Fibroblast of mammary gland (primary cell): Measurements from ENCODE around the gene SEMA6B.
A peak's percentile ranks its signal among the peaks of the same experiment; 100 is the strongest.
"Not testable (repeated sequence)": the region's sequence is repeated elsewhere in the genome, so short reads cannot be mapped to it uniquely, and the experiment has no call there.

ENCODE experiments used
- DNase-seq: peaks from one replicate; pipeline ENCODE4 v3.0.0-alpha.2; 2010; ENCODE audit warnings: low read depth
- H3K4me3 ChIP-seq: 2 replicates; pipeline ENCODE4 v1.5.1; 2011; ENCODE audit warnings: low read depth, mild to moderate bottlenecking, low read length, moderate library complexity; ENCODE audit not compliant: control insufficient read depth
- CTCF ChIP-seq: conservative IDR thresholded peaks from 2 replicates; pipeline ENCODE4 v1.5.1; 2011; ENCODE audit warnings: low read depth, low read length, inconsistent platforms; ENCODE audit not compliant: control insufficient read depth, insufficient read depth

SEMA6B gene

GRCh38 chr19:4571305-4571917 lies 11.9 kb upstream of the SEMA6B start:
- TF ChIP-seq CTCF = no peak
- no peak for DNase-seq
- no peak overlapping the region for H3K4me3 ChIP-seq

DNA sequence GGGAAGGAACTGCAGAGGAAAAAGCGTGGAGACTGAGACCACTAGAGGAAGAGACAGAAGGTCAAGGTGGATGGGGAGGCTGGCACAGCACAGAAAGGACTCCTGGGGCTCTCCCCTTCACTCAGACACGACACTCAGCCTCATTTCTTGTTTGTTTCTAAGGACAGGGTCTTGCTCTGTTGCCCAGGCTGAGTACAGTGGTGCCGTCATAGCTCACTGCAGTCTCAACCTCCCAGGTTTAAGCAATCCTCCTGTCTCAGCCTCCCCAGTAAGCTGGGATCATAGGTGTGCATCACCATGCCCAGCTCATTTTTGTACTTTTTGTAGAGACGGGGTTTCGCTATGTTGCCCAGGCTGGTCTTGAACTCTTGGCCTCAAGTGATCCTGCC lies 11.4 kb upstream of the SEMA6B start:
- no peak overlapping the region for H3K4me3 ChIP-seq
- no peak for DNase-seq
- TF ChIP-seq CTCF = no peak

GRCh38 chr19:4570402-4570801 lies 10.9 kb upstream of the SEMA6B start:
- H3K4me3 ChIP-seq = no peak overlapping the region
- DNase-seq = no peak
- TF ChIP-seq CTCF = no peak

DNA sequence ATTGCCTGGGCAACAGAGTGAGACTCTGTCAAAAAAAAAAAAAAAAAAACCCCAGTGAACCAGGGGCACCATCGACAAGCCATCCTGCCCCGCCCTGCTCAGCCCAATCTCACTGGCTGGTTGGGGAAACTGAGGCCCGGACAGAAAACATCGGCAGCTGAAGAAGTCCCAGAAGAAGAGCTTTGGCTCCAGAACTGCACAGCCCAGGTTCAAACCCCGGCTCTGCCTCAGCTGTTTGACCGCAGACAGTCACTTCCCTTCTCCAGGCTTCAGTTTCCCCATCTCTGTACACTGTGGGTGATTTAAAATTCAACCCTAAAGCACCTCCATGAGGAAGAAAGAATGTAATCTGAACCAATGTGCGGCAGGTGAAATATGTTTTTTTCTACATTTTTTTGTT lies 9.4 kb upstream of the SEMA6B start:
- DNase-seq = no peak
- TF ChIP-seq CTCF = no peak
- H3K4me3 ChIP-seq = no peak overlapping the region

DNA sequence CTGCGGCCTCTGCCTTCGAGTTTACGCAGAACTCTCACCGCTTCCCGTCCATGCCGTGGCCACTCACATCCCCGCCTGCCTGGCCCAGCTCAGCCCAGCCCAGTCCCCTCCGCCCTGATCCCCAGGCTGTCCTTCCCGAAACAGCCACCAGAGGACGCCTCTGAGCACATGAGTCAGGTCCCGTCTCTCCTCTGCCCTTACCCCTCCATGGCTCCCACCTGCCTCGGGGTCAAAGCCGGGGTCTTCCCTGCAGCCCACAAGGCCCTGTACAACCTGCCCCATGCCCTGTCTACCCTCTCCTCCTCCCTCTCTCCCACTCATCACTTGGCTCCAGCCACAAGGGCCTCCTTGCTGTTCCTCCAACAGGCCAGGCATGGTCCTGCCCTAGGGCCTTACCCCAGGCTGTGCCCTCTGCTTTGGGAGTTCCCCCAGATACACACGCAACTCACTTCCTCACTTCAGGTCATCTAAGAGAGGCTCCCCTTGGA lies 8.1 kb upstream of the SEMA6B start:
- no peak overlapping the region for H3K4me3 ChIP-seq
- peak; percentile 82 for TF ChIP-seq CTCF
- peak; percentile 60 for DNase-seq

DNA sequence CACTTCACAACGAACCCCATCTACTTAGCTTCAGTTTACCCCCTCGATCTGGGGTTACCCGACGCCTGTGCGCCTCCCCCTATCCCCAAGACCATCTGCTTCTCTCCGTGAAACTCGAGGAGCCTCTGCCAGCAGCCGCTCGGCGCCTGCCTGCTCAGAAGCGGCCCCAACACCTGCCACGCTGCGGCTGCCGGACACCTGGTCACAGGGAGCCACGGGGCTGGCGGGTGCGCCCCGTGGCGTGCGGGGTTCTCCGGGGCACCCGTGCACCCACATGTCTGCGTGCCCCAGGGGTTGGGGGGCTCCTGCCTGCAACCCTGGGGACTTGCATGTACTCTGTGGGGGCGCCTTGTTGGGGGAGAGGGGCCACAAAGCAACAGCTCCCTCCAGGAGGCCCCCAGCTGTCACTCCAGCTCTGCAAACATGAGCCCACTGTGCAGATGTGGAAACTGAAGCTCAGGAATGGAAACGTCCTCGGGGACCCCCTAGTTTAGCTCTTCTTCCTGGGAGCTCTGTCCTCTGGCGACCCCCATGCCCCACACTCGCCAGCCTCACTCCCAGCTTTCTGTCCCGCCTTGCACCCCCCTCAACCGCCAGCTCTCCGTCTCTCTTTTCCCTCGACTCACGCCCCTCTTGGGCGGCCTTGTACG lies 7.0 kb upstream of the SEMA6B start:
- TF ChIP-seq CTCF = no peak
- no peak for DNase-seq
- no peak overlapping the region for H3K4me3 ChIP-seq

DNA sequence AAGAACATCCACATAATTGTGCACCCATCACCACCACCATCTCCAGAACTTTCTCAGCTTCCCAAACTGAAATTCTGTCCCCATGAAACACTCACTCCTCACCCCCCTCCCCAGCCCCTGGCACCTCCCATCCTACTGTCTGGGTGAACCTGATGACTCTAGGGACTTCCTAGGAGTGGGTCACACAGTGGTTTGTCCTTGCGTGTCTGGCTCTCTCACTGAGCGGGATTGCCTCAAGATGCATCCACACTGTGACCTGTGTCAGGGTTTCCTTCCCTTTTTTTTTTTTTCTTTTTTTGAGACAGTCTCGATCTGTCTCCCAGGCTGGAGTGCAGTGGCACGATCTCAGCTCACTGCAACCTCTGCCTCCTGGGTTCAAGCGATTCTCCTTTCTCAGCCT lies 4.1 kb upstream of the SEMA6B start:
- not testable (repeated sequence) for DNase-seq, H3K4me3 ChIP-seq

DNA sequence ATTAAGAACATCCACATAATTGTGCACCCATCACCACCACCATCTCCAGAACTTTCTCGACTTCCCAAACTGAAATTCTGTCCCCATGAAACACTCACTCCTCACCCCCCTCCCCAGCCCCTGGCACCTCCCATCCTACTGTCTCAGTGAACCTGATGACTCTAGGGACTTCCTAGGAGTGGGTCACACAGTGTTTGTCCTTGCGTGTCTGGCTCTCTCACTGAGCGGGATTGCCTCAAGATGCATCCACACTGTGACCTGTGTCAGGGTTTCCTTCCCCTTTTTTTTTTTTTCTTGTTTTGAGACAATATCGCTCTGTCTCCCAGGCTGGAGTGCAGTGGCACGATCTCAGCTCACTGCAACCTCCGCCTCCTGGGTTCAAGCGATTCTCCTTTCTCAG lies 2.6 kb upstream of the SEMA6B start:
- not testable (repeated sequence) for DNase-seq, H3K4me3 ChIP-seq
